WTC11 (cell line): Measurements from ENCODE around the gene TBC1D23.

Source experiments
- ELF4 ChIP-seq: sonication (generic); formaldehyde crosslinking; IDR thresholded peaks from 2 replicates; pipeline ENCODE4 v1.8.1; 2022; ENCODE audit warnings: low read depth, mild to moderate bottlenecking, moderate library complexity, missing genetic modification reagents
- FOXP1 ChIP-seq: sonication (generic); formaldehyde crosslinking; IDR thresholded peaks from 2 replicates; pipeline ENCODE4 v1.8.0; 2022; ENCODE audit warnings: missing genetic modification reagents, mild to moderate bottlenecking, moderate library complexity, borderline replicate concordance
- TEAD1 ChIP-seq: sonication (generic); formaldehyde crosslinking; IDR thresholded peaks from 2 replicates; pipeline ENCODE4 v1.8.0; 2022; ENCODE audit warnings: mild to moderate bottlenecking, missing genetic modification reagents
- ZNF317 ChIP-seq: sonication (generic); formaldehyde crosslinking; IDR thresholded peaks from 2 replicates; pipeline ENCODE4 v1.8.1; 2023; ENCODE audit warnings: low read depth, mild to moderate bottlenecking, moderate library complexity, missing genetic modification reagents, borderline replicate concordance
- TF ChIP-seq, protein P1 (sequence below): fragments of 200-600 bp; IDR thresholded peaks from 2 replicates; pipeline ENCODE4 v1.8.0; 2022; ENCODE audit warnings: antibody characterized with exemption
- TF ChIP-seq, protein P2 (sequence below): sonication (generic); formaldehyde crosslinking; IDR thresholded peaks from 2 replicates; pipeline ENCODE4 v1.8.1; 2023; ENCODE audit warnings: mild to moderate bottlenecking, missing genetic modification reagents, borderline replicate concordance

DNA sequence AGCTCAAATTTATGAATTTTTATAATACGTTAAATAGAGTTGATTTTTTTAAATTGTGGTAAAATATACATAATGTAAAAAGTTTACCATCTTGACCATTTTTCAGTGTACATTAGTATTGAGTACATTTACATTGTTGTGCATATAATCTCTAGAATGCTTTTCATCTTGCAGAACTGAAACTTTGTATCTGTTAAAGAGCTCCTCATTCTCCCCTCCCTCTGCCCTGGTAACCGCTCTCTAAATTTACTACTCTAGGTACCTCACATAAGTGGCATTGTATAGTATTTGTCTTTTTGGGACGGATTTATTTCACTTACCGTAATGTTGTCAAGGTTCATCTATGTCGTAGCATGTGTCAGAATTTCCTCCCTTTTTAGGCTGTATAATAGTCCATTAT is 13.6 kb downstream of the TBC1D23 start:
- TF ChIP-seq TEAD1 (CRISPR knock-in tag) (no peak), ZNF317 (CRISPR knock-in tag) (no peak), FOXP1 (no peak), ELF4 (CRISPR knock-in tag) (no peak)
- TF ChIP-seq, protein P1, sequence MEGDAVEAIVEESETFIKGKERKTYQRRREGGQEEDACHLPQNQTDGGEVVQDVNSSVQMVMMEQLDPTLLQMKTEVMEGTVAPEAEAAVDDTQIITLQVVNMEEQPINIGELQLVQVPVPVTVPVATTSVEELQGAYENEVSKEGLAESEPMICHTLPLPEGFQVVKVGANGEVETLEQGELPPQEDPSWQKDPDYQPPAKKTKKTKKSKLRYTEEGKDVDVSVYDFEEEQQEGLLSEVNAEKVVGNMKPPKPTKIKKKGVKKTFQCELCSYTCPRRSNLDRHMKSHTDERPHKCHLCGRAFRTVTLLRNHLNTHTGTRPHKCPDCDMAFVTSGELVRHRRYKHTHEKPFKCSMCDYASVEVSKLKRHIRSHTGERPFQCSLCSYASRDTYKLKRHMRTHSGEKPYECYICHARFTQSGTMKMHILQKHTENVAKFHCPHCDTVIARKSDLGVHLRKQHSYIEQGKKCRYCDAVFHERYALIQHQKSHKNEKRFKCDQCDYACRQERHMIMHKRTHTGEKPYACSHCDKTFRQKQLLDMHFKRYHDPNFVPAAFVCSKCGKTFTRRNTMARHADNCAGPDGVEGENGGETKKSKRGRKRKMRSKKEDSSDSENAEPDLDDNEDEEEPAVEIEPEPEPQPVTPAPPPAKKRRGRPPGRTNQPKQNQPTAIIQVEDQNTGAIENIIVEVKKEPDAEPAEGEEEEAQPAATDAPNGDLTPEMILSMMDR = no peak
- TF ChIP-seq, protein P2, sequence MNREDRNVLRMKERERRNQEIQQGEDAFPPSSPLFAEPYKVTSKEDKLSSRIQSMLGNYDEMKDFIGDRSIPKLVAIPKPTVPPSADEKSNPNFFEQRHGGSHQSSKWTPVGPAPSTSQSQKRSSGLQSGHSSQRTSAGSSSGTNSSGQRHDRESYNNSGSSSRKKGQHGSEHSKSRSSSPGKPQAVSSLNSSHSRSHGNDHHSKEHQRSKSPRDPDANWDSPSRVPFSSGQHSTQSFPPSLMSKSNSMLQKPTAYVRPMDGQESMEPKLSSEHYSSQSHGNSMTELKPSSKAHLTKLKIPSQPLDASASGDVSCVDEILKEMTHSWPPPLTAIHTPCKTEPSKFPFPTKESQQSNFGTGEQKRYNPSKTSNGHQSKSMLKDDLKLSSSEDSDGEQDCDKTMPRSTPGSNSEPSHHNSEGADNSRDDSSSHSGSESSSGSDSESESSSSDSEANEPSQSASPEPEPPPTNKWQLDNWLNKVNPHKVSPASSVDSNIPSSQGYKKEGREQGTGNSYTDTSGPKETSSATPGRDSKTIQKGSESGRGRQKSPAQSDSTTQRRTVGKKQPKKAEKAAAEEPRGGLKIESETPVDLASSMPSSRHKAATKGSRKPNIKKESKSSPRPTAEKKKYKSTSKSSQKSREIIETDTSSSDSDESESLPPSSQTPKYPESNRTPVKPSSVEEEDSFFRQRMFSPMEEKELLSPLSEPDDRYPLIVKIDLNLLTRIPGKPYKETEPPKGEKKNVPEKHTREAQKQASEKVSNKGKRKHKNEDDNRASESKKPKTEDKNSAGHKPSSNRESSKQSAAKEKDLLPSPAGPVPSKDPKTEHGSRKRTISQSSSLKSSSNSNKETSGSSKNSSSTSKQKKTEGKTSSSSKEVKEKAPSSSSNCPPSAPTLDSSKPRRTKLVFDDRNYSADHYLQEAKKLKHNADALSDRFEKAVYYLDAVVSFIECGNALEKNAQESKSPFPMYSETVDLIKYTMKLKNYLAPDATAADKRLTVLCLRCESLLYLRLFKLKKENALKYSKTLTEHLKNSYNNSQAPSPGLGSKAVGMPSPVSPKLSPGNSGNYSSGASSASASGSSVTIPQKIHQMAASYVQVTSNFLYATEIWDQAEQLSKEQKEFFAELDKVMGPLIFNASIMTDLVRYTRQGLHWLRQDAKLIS (CRISPR knock-in tag) = no peak
